Measurements from ENCODE around the gene SPEF2.

- TF ChIP-seq CTCF (IDR thresholded peaks at IDR 0.05; ENCODE audit: poor library complexity, severe bottlenecking) (no peak), POLR2AphosphoS5 (IDR thresholded peaks at IDR 0.05) (no peak), EP300 (conservative IDR thresholded peaks at IDR 0.05; ENCODE audit: poor library complexity, severe bottlenecking) (no peak), TAF1 (IDR thresholded peaks at IDR 0.05; ENCODE audit: low read depth) (no peak), RAD21 (conservative IDR thresholded peaks at IDR 0.05) (no peak), MXI1 (conservative IDR thresholded peaks at IDR 0.05; ENCODE audit: poor library complexity, severe bottlenecking) (no peak)
- TF ChIP-seq, protein P1, sequence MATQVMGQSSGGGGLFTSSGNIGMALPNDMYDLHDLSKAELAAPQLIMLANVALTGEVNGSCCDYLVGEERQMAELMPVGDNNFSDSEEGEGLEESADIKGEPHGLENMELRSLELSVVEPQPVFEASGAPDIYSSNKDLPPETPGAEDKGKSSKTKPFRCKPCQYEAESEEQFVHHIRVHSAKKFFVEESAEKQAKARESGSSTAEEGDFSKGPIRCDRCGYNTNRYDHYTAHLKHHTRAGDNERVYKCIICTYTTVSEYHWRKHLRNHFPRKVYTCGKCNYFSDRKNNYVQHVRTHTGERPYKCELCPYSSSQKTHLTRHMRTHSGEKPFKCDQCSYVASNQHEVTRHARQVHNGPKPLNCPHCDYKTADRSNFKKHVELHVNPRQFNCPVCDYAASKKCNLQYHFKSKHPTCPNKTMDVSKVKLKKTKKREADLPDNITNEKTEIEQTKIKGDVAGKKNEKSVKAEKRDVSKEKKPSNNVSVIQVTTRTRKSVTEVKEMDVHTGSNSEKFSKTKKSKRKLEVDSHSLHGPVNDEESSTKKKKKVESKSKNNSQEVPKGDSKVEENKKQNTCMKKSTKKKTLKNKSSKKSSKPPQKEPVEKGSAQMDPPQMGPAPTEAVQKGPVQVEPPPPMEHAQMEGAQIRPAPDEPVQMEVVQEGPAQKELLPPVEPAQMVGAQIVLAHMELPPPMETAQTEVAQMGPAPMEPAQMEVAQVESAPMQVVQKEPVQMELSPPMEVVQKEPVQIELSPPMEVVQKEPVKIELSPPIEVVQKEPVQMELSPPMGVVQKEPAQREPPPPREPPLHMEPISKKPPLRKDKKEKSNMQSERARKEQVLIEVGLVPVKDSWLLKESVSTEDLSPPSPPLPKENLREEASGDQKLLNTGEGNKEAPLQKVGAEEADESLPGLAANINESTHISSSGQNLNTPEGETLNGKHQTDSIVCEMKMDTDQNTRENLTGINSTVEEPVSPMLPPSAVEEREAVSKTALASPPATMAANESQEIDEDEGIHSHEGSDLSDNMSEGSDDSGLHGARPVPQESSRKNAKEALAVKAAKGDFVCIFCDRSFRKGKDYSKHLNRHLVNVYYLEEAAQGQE (IDR thresholded peaks at IDR 0.05; ENCODE audit: borderline replicate concordance), result no peak
Observed at GRCh38 chr5:35857606-35858205, 240.0 kb downstream of the SPEF2 start.

Data from neural cell (in vitro differentiated cells).